Measurements from ENCODE around the gene STK10.

DNA sequence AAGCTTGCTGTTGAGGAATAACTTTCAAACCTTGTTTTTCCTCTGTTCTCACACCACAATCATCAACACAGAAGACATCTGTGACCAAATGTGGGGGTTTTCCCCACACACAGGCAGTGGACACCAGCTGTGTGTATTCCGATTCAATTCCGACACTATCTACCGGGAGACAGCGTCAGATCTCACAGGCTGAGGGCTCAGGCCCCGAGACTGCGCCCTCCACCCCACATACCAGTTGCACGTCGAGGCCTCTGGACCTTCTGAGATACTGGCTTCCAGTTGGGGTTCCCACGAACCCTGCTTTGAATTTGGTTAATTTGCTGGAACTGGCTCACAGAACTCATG is 41.3 kb downstream of the STK10 start:
- TF ChIP-seq MAFK (IDR thresholded peaks at IDR 0.05; ENCODE audit: partially characterized antibody) = no peak
- TF ChIP-seq, protein P1, sequence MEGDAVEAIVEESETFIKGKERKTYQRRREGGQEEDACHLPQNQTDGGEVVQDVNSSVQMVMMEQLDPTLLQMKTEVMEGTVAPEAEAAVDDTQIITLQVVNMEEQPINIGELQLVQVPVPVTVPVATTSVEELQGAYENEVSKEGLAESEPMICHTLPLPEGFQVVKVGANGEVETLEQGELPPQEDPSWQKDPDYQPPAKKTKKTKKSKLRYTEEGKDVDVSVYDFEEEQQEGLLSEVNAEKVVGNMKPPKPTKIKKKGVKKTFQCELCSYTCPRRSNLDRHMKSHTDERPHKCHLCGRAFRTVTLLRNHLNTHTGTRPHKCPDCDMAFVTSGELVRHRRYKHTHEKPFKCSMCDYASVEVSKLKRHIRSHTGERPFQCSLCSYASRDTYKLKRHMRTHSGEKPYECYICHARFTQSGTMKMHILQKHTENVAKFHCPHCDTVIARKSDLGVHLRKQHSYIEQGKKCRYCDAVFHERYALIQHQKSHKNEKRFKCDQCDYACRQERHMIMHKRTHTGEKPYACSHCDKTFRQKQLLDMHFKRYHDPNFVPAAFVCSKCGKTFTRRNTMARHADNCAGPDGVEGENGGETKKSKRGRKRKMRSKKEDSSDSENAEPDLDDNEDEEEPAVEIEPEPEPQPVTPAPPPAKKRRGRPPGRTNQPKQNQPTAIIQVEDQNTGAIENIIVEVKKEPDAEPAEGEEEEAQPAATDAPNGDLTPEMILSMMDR (IDR thresholded peaks at IDR 0.05) = no peak
- TF ChIP-seq, protein P2, sequence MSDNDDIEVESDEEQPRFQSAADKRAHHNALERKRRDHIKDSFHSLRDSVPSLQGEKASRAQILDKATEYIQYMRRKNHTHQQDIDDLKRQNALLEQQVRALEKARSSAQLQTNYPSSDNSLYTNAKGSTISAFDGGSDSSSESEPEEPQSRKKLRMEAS (IDR thresholded peaks at IDR 0.05) = no peak
- TF ChIP-seq RAD21 (conservative IDR thresholded peaks at IDR 0.05 in 1 of 2, IDR thresholded peaks at IDR 0.05 in 1 of 2) = no peak
- TF ChIP-seq RCOR1 (IDR thresholded peaks at IDR 0.05; ENCODE audit: low read depth, low read length) = no peak
- no peak for TF ChIP-seq EP300 (IDR thresholded peaks at IDR 0.05)
- no peak for TF ChIP-seq SREBF2 (IDR thresholded peaks at IDR 0.05)
- no peak for TF ChIP-seq HOXB5 (CRISPR knock-in tag; IDR thresholded peaks at IDR 0.05)
